Neutrophil (primary cell): Measurements from ENCODE around the gene KCNIP3.

Experiments
- H3K27ac ChIP-seq: fragments of 200-600 bp; sonication (generic); 2 replicates; pipeline ENCODE4 v1.5.1; 2016; ENCODE audit warnings: mild to moderate bottlenecking, moderate library complexity
- H3K27me3 ChIP-seq: fragments of 200-600 bp; sonication (generic); 2 replicates; pipeline ENCODE4 v1.6.0; 2016; ENCODE audit warnings: mild to moderate bottlenecking
- H3K36me3 ChIP-seq: fragments of 200-600 bp; sonication (generic); 2 replicates; pipeline ENCODE4 v1.5.1; 2017
- H3K4me1 ChIP-seq, 2 experiments: fragments of 200-600 bp in 1 of 2; sonication (generic) in 1 of 2; 1 replicate in 1 of 2; 2 replicates in 1 of 2; pipeline versions ENCODE4 v1.5.1 to v1.6.1; 2013 to 2016; ENCODE audit warnings: low read depth in 1 of 2, low read length in 1 of 2, mild to moderate bottlenecking in 1 of 2, moderate library complexity in 1 of 2; ENCODE audit not compliant: control insufficient read depth in 1 of 2, insufficient read depth in 1 of 2
- H3K4me3 ChIP-seq, 2 experiments: fragments of 200-600 bp in 1 of 2; sonication (generic) in 1 of 2; 1 replicate in 1 of 2; 2 replicates in 1 of 2; pipeline ENCODE4 v1.5.1; 2013 to 2016; ENCODE audit warnings: low read depth in 1 of 2, low read length in 1 of 2, mild to moderate bottlenecking in 1 of 2, moderate library complexity in 1 of 2
- H3K9me3 ChIP-seq: fragments of 200-600 bp; sonication (generic); 2 replicates; pipeline ENCODE4 v1.5.1; 2016
- TF ChIP-seq, protein P1 (sequence below): fragments of 200-600 bp; sonication (generic); IDR thresholded peaks from 2 replicates; pipeline ENCODE4 v1.5.1; 2016; ENCODE audit warnings: antibody characterized with exemption

KCNIP3 gene

GRCh38 chr2:95276888-95277245, 20.3 kb upstream of the KCNIP3 start:
- no peaks in the 10 kb centered on the region for H3K36me3 ChIP-seq
- no peaks in the 10 kb centered on the region for H3K4me1 ChIP-seq
- H3K4me3 ChIP-seq, result no peak overlapping the region
- TF ChIP-seq, protein P1, sequence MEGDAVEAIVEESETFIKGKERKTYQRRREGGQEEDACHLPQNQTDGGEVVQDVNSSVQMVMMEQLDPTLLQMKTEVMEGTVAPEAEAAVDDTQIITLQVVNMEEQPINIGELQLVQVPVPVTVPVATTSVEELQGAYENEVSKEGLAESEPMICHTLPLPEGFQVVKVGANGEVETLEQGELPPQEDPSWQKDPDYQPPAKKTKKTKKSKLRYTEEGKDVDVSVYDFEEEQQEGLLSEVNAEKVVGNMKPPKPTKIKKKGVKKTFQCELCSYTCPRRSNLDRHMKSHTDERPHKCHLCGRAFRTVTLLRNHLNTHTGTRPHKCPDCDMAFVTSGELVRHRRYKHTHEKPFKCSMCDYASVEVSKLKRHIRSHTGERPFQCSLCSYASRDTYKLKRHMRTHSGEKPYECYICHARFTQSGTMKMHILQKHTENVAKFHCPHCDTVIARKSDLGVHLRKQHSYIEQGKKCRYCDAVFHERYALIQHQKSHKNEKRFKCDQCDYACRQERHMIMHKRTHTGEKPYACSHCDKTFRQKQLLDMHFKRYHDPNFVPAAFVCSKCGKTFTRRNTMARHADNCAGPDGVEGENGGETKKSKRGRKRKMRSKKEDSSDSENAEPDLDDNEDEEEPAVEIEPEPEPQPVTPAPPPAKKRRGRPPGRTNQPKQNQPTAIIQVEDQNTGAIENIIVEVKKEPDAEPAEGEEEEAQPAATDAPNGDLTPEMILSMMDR, result no peak
- no peaks in the 10 kb centered on the region for H3K27me3 ChIP-seq
- no peaks in the 10 kb centered on the region for H3K9me3 ChIP-seq
- no peak overlapping the region for H3K27ac ChIP-seq

DNA sequence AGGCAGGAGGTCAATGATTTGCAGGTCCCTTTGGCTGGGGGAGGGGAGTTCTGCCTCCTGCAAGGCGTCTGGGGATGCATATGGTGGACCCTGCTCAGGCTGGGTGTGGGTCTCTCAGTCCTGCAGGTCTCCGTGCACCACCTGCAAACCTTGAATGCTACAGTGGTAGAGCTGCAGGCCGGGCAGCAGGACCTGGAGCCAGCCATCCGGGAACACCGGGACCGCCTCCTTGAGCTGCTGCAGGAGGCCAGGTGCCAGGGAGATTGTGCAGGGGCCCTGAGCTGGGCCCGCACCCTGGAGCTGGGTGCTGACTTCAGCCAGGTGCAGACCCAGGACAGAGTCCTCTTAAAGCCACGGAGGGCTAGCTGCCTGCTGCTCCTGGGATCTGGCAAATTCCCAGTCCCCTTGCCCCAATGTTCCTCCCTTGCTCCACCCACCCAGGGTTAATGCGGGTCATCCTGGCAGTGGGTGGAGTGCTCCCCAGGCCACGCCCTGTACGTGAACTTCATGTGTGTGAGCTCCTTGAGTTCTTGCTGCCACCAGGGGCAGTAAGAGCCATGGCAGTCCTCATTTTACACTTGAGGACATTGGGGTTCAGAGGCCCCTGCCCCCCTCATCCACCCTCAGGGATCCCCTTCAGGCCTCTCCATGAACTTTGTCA, 19.8 kb upstream of the KCNIP3 start:
- H3K9me3 ChIP-seq, result no peaks in the 10 kb centered on the region
- TF ChIP-seq, protein P1, result no peak
- no peaks in the 10 kb centered on the region for H3K4me1 ChIP-seq
- no peaks in the 10 kb centered on the region for H3K27me3 ChIP-seq
- no peak overlapping the region for H3K4me3 ChIP-seq
- H3K36me3 ChIP-seq, result no peaks in the 10 kb centered on the region
- H3K27ac ChIP-seq, result no peak overlapping the region

GRCh38 chr2:95278051-95278471, 19.1 kb upstream of the KCNIP3 start:
- Histone ChIP-seq H3K36me3 (no peaks in the 10 kb centered on the region), H3K4me3 (no peak overlapping the region), H3K9me3 (no peaks in the 10 kb centered on the region), H3K27ac (no peak overlapping the region), H3K4me1 (no peaks in the 10 kb centered on the region), H3K27me3 (no peaks in the 10 kb centered on the region)
- TF ChIP-seq, protein P1, result no peak

- no peak overlapping the region for H3K27ac ChIP-seq
- no peaks in the 10 kb centered on the region for H3K36me3 ChIP-seq
- TF ChIP-seq, protein P1, result no peak
- no peaks in the 10 kb centered on the region for H3K27me3 ChIP-seq
- no peaks in the 10 kb centered on the region for H3K4me1 ChIP-seq
- H3K9me3 ChIP-seq, result no peaks in the 10 kb centered on the region
- no peak overlapping the region for H3K4me3 ChIP-seq
Measured at GRCh38 chr2:95278637-95279225, 18.4 kb upstream of the KCNIP3 start.

- no peaks in the 10 kb centered on the region for H3K4me1 ChIP-seq
Measured at GRCh38 chr2:95279435-95280035, 17.6 kb upstream of the KCNIP3 start.

More at GRCh38 chr2:95279435-95280035, 17.6 kb upstream of the KCNIP3 start:
- TF ChIP-seq, protein P1, result no peak
- H3K27ac ChIP-seq, result no peak overlapping the region
- H3K27me3 ChIP-seq, result no peaks in the 10 kb centered on the region
- H3K9me3 ChIP-seq, result no peaks in the 10 kb centered on the region
- H3K36me3 ChIP-seq, result no peaks in the 10 kb centered on the region
- no peak overlapping the region for H3K4me3 ChIP-seq
